CD4-positive, alpha-beta T cell treated with Interleukin-21 for 1 hour (primary cell): ENCODE measurements around the gene SIGLEC8.
"Not testable (repeated sequence)": the region's sequence is repeated elsewhere in the genome, so short reads cannot be mapped to it uniquely, and the experiment has no call there.

Experiments
- DNase-seq: peaks from one replicate; pipeline ENCODE4 v3.0.0-alpha.2; 2020

SIGLEC8 gene

GRCh38 chr19:51441410-51442390, 16.6 kb downstream of the SIGLEC8 start:
- peak; percentile 85 for DNase-seq

- no peak for DNase-seq
Observed at GRCh38 chr19:51440846-51441409, 17.3 kb downstream of the SIGLEC8 start.

GRCh38 chr19:51440052-51440451, 18.2 kb downstream of the SIGLEC8 start:
- DNase-seq = no peak

GRCh38 chr19:51439021-51439465, 19.2 kb downstream of the SIGLEC8 start:
- DNase-seq = peak; percentile 64

- DNase-seq = no peak
Observed at GRCh38 chr19:51434456-51434855, 23.8 kb downstream of the SIGLEC8 start.

- DNase-seq = no peak
Observed at GRCh38 chr19:51433043-51433442, 25.2 kb downstream of the SIGLEC8 start.

- no peak for DNase-seq
Observed at GRCh38 chr19:51431124-51431523, 27.1 kb downstream of the SIGLEC8 start.

- DNase-seq = no peak
Observed at GRCh38 chr19:51430221-51430620, 28.0 kb downstream of the SIGLEC8 start.

- no peak for DNase-seq
Observed at GRCh38 chr19:51427201-51427600, 31.1 kb downstream of the SIGLEC8 start.

- DNase-seq = peak; percentile 79
Observed at GRCh38 chr19:51422053-51422448, 36.2 kb downstream of the SIGLEC8 start.

GRCh38 chr19:51421229-51422052, 36.8 kb downstream of the SIGLEC8 start:
- no peak for DNase-seq

GRCh38 chr19:51420511-51420910, 37.7 kb downstream of the SIGLEC8 start:
- DNase-seq = not testable (repeated sequence)

- DNase-seq = no peak
Observed at GRCh38 chr19:51418707-51419106, 39.5 kb downstream of the SIGLEC8 start.

GRCh38 chr19:51417810-51418157, 40.5 kb downstream of the SIGLEC8 start:
- DNase-seq = no peak

- no peak for DNase-seq
Observed at GRCh38 chr19:51417107-51417809, 41.0 kb downstream of the SIGLEC8 start, which contains the start of gene SIGLEC10. Gene SIGLEC10 (minus strand): TSS chr19:51417642. CDS start chr19:51417581, 61 bp downstream.

GRCh38 chr19:51416422-51416821, 41.8 kb downstream of the SIGLEC8 start:
- DNase-seq = not testable (repeated sequence)

- DNase-seq = no peak
Observed at GRCh38 chr19:51415187-51415586, 43.1 kb downstream of the SIGLEC8 start.

GRCh38 chr19:51410950-51411748, 47.1 kb downstream of the SIGLEC8 start:
- DNase-seq = no peak

GRCh38 chr19:51407511-51408131, 50.6 kb downstream of the SIGLEC8 start:
- DNase-seq = peak; percentile 52

GRCh38 chr19:51402117-51402516, 56.1 kb downstream of the SIGLEC8 start:
- DNase-seq = no peak
